Stimulated activated naive B cell treated with anti-CD40 and anti-IgM and Interleukin-4, amounts not matched to agents 10 μg/mL and 1 μg/mL and 100 μg/mL, for 72 hours (primary cell): ENCODE data around the gene USP24.
A peak's percentile ranks its signal among the peaks of the same experiment; 100 is the strongest.

Experiments
- ATAC-seq, 2 donors: fragments of 150-1000 bp; cut with Tn5 transposase; replicated peaks; 2 replicates each; pipeline ENCODE4 v1.10.0; 2021; ENCODE audit warnings: moderate library complexity in 1 of 2
- DNase-seq: peaks from one replicate; pipeline ENCODE4 v3.0.0; 2021
- H3K27ac Mint-ChIP-seq: one replicate; pipeline ENCODE4 v1.8.0; 2022; ENCODE audit warnings: mild to moderate bottlenecking, mixed read lengths
- H3K27me3 Mint-ChIP-seq, 2 donors: one replicate each; pipeline ENCODE4 v1.8.0; 2022; ENCODE audit warnings: mixed read lengths in 2 of 2
- H3K36me3 Mint-ChIP-seq, 2 donors: one replicate each; pipeline ENCODE4 v1.8.0; 2022; ENCODE audit warnings: mixed read lengths in 2 of 2, mild to moderate bottlenecking in 1 of 2
- H3K4me1 Mint-ChIP-seq, 2 donors: one replicate each; pipeline ENCODE4 v1.8.0; 2022; ENCODE audit warnings: mixed read lengths in 2 of 2, mild to moderate bottlenecking in 1 of 2
- H3K4me3 Mint-ChIP-seq, 2 donors: one replicate each; pipeline ENCODE4 v1.8.0; 2022; ENCODE audit warnings: mild to moderate bottlenecking in 2 of 2, mixed read lengths in 2 of 2, moderate library complexity in 1 of 2
- H3K9me3 Mint-ChIP-seq, 2 donors: one replicate each; pipeline ENCODE4 v1.8.0; 2022; ENCODE audit warnings: mixed read lengths in 2 of 2, mild to moderate bottlenecking in 1 of 2

Gene USP24

DNA sequence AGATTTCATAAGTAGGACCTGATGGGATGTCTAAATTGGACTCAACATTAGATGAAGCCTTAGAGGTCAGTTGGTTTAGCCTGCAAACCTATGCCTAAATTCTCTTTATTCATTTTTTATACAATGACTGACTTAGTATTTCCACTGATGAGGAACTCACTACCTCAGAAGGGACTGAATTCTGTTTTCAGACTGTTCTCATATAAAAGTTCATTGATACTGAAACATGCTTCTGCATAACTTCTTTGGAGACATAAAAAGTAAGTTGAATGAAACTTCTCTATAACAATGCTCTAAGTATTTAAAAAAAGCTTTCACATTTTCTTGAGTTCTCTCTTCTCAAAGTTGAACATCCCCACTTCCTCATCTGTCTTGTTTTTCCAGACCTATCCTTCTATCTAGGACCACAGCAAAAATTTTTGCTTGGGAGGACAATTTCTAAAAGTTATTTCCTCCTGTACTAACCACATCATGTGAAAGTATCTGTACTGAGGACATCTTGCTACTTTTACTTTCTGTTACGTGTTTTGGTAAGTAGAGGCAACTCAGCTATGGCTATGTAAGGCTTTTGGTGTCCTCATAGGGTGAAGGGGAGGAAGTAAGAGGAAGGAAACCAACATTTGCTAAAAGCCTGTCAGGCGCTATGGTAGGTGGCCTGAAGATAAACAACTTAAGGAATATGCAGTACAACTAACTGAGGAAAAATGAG, 64.1 kb downstream of the USP24 start:
- peak overlapping the region; percentile 25 to 60 for H3K4me3 Mint-ChIP-seq
- peaks cover 10 to 22% of the 10 kb centered on the region in 2 donors for H3K4me1 Mint-ChIP-seq
- no peaks in the 10 kb centered on the region for H3K9me3 Mint-ChIP-seq
- H3K27ac Mint-ChIP-seq: peak overlapping the region; percentile 87
- H3K27me3 Mint-ChIP-seq: no peaks in the 10 kb centered on the region
- ATAC-seq (peak; percentile 80 to 81), DNase-seq (no peak)
- H3K36me3 Mint-ChIP-seq: peaks cover 28 to 38% of the 10 kb centered on the region in 2 donors

DNA sequence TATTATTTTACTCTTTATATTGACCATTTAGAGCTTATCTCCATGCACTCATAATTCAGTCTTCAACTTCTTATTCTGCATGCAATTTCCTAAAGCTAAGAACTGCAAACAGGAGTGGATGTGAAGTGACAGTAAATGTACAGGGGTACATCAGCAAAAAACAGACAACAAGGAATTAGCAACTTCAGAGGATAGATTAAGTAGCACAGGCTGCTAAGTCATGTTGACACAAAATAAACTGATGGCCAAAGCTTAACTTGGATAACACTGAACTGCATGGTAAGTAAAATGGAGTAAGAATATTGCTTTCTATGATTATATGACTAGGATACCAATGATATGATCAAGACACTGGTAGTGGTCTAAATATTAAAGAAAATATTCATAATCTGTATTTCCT, 66.5 kb downstream of the USP24 start:
- H3K4me3 Mint-ChIP-seq: no peak overlapping the region
- ATAC-seq (no peak), DNase-seq (no peak)
- peaks cover 9 to 22% of the 10 kb centered on the region in 2 donors for H3K4me1 Mint-ChIP-seq
- no peak overlapping the region for H3K27ac Mint-ChIP-seq
- no peaks in the 10 kb centered on the region for H3K9me3 Mint-ChIP-seq
- peaks cover 19 to 32% of the 10 kb centered on the region in 2 donors for H3K36me3 Mint-ChIP-seq
- no peaks in the 10 kb centered on the region for H3K27me3 Mint-ChIP-seq

DNA sequence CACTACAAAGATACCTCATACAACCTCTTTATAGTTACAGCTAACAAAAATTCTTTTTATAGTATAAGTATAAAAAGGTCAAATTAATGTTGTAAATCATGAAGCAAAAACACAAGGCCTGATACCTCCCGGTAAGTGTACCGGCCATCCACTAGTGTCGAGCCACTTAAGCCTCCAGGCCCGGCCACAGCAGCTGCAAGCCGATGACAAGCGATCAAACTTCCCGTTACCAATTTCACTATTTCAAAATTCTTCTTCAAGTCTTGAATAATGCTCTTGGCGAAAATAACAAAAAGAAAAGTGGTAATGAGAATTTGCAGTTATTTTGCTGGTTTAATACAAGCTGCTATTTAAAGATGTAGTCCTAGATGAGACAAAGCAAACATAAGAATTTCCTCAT, 67.6 kb downstream of the USP24 start:
- DNase-seq (no peak), ATAC-seq (no peak)
- Mint-ChIP-seq H3K27ac (no peak overlapping the region), H3K36me3 (peaks cover 19 to 29% of the 10 kb centered on the region in 2 donors), H3K9me3 (no peaks in the 10 kb centered on the region), H3K4me1 (peaks cover 7 to 14% of the 10 kb centered on the region in 2 donors), H3K4me3 (no peak overlapping the region), H3K27me3 (no peaks in the 10 kb centered on the region)

DNA sequence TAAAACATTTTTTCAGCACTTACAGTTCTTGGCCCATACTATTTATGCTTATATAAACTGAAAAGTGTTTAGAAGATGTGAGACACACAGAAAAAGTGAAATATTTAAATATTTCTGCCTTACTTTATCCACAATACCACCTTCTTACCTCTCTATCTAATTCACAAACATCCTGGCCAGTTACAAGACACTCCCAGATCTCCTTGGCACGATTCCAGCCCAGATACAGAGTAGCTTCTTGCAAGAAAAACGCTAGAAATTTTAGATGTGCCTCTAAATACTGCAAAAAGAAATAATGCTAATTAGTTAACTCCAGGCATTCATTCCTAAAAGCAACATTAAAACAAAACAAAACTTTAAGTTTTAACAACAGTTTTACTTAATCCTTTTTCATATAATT, 68.4 kb downstream of the USP24 start:
- Mint-ChIP-seq H3K27ac (no peak overlapping the region), H3K36me3 (peaks cover 18 to 34% of the 10 kb centered on the region in 2 donors)
- no peak for DNase-seq

DNA sequence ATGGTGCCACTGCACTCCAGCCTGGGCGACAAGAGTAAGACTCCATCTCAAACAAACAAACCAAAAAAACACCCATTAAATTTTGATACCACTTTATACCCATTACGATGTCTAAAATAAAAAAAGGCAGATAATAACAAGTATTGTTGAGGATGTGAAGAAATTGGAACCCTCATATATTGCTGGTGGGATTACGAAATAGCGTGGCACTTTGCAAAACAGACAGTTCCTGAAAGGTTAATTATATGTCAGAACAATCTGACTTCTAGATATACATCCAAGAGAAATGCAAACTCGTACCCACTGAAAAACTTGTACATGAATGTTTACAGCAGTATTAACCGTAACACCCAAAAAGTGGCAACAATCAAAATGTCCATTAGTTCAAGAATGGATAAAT, 70.3 kb downstream of the USP24 start:
- no peaks in the 10 kb centered on the region for H3K9me3 Mint-ChIP-seq
- H3K27me3 Mint-ChIP-seq: no peaks in the 10 kb centered on the region
- ATAC-seq (no peak), DNase-seq (no peak)
- H3K27ac Mint-ChIP-seq: no peak overlapping the region
- H3K4me3 Mint-ChIP-seq: no peak overlapping the region
- H3K4me1 Mint-ChIP-seq: peaks cover 4 to 13% of the 10 kb centered on the region in 2 donors
- H3K36me3 Mint-ChIP-seq: peaks cover 11 to 27% of the 10 kb centered on the region in 2 donors

More for the DNA sequence above, 68.4 kb downstream of the USP24 start:
- Mint-ChIP-seq H3K4me1 (peaks cover 7 to 10% of the 10 kb centered on the region in 2 donors), H3K27me3 (no peaks in the 10 kb centered on the region), H3K4me3 (no peak overlapping the region), H3K9me3 (no peaks in the 10 kb centered on the region)
- ATAC-seq: no peak

DNA sequence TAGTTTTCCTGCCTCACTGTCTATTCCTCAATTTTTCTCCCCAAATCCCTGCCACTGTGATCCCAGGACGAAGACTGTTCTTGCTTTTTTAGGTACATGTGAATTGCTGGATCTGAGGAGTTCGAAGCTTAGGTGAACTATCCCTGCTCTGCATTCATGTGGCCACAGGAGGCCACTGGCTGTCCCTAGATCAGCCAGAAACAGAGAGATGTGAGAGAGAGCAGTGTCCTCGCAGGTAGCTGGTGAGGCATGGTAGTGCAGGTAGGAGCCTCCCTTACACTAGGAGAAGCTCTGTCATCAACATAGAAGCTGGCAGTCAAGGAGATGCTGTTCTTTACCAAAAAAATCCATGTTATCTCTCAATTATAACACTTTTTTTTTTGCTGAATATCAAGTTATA, 71.5 kb downstream of the USP24 start:
- Mint-ChIP-seq H3K27me3 (no peaks in the 10 kb centered on the region), H3K4me3 (no peak overlapping the region), H3K27ac (peak overlapping the region; percentile 79), H3K4me1 (peaks cover 4 to 13% of the 10 kb centered on the region in 2 donors), H3K9me3 (no peaks in the 10 kb centered on the region), H3K36me3 (peaks cover 11 to 26% of the 10 kb centered on the region in 2 donors)
- ATAC-seq: peak; percentile 73 to 80
- DNase-seq: no peak

DNA sequence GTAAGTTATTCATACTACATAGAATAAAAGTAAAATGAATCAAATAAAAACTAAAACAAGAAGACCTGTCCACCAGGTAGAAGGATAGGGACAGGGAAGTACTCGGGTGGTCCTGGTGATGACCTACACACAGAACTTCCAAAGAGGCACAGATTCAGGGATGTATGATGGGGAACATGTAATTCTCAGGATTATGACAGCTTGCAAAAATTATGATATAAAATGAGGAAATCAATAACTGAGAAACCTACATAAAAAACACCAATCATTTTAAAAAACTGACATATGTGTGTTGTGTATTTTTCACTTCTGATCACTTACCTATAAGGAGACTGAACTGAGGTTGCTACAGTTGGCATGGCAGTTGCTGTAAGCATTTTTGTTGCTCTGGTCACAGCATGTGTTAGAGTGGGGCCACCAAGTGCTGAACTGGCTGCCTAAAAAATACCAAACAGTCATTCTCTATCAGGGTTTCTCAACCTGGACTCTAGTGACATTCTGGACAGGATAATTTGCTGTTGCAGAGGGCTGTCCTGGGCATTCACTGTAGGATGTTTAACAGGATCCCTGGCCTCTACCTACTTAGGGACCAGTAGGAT, 73.8 kb downstream of the USP24 start:
- Mint-ChIP-seq H3K36me3 (peaks cover 8 to 24% of the 10 kb centered on the region in 2 donors), H3K27ac (no peak overlapping the region), H3K27me3 (no peaks in the 10 kb centered on the region), H3K4me3 (no peak overlapping the region), H3K4me1 (peaks cover 4 to 13% of the 10 kb centered on the region in 2 donors), H3K9me3 (no peaks in the 10 kb centered on the region)
- no peak for DNase-seq
- ATAC-seq: no peak

DNA sequence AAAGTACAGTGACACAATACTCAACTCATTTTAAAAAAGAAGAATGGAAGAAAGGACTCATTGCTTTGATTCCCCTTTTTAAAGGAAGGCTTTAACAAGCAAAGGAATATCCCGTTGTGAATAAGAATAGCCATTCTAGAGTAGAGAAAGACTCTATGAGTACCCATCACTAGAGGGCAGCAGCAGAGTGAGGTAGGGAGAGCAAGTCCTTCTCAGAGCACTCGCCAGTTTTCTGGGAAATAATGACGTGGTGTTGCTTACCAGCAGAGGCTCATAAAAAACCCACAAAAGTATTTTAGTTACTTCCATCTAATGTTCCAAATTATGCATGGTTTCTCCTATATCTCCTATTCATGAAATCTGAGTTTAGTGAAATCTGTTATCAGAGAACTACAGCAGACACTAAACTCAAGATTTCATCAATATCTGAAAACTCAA, 74.6 kb downstream of the USP24 start:
- peak; percentile 94 to 96 for ATAC-seq
- H3K4me1 Mint-ChIP-seq: peaks cover 4 to 13% of the 10 kb centered on the region in 2 donors
- no peaks in the 10 kb centered on the region for H3K27me3 Mint-ChIP-seq
- DNase-seq: peak; percentile 29
- H3K9me3 Mint-ChIP-seq: no peaks in the 10 kb centered on the region
- no peak overlapping the region for H3K4me3 Mint-ChIP-seq
- peak overlapping the region; percentile 51 for H3K27ac Mint-ChIP-seq
- peaks cover 6 to 21% of the 10 kb centered on the region in 2 donors for H3K36me3 Mint-ChIP-seq

DNA sequence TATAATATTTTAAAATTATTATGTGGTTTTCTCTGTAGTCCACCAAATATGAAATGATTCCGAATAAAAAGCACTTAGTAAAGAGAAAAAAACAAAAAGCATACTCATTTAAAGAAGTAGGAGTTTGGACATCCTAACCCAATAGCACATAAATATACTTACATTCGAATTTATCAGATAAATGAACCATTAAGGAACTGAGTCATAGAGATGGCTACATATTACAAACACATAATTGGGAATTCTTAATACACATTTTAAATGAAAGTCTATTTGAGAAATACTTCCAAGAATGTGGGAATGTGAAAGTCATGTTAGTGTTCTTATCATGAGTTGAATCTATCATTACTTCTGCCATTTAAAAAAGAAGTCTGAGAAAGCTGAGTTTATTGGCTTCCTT, 75.0 kb downstream of the USP24 start:
- Mint-ChIP-seq H3K4me1 (peaks cover 4 to 13% of the 10 kb centered on the region in 2 donors), H3K36me3 (peaks cover 5 to 20% of the 10 kb centered on the region in 2 donors), H3K27me3 (no peaks in the 10 kb centered on the region), H3K27ac (no peak overlapping the region), H3K4me3 (no peak overlapping the region), H3K9me3 (no peaks in the 10 kb centered on the region)
- no peak for DNase-seq
- ATAC-seq: no peak

DNA sequence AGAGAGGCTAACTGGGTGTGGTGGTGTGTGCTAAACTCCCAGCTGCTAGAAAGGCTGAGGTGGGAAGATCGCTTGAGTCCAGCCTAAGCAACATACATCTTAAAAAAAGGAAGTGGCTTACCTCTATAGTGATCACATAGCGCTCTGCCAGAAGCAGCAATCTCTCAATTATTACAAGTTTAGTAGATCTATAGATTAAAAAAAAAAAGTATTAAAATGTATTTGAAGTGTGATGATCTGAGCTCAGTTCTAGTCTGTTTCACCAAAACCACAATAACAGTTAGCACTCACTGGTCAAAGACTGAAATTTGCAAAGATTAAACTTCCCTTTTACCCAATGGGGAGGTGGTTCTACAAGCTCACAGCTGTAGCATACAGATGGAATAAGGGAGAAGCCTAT, 76.3 kb downstream of the USP24 start:
- ATAC-seq (no peak), DNase-seq (no peak)
- H3K27ac Mint-ChIP-seq: no peak overlapping the region
- no peaks in the 10 kb centered on the region for H3K27me3 Mint-ChIP-seq
- no peaks in the 10 kb centered on the region for H3K9me3 Mint-ChIP-seq
- peaks cover 4 to 13% of the 10 kb centered on the region in 2 donors for H3K4me1 Mint-ChIP-seq
- no peak overlapping the region for H3K4me3 Mint-ChIP-seq
- peaks cover 5 to 23% of the 10 kb centered on the region in 2 donors for H3K36me3 Mint-ChIP-seq

DNA sequence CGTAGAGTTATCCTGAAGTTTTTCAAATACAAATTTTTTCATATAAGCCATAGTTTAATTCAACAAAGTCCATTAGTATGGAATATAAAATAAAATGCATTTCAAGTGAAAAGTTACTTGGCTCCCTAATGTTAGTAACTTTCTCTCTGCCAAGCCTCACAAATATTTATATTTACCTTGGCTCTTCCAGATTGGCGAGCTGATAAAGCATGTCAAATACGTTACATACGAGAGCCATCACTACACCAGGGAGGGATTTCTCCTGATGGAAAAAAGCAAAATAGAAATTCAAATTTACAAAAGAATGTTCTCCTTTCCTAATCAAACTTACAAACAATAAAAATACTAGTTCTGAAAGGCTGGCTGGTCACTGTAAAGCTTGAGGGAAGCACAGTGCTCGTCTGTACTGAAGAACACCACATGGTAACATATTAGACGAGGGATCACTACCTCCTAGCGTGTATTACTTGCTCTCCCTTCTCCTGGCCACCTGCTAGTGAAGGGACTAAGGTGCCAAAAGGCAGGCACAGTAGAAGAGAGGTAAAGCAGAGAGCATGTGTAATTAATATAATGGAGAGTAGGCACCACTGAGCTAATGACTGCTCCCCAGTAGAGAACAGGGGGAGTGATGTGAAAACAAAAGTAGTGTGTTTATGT, 80.9 kb downstream of the USP24 start:
- H3K27me3 Mint-ChIP-seq: no peaks in the 10 kb centered on the region
- H3K27ac Mint-ChIP-seq: peak overlapping the region; percentile 20
- H3K4me3 Mint-ChIP-seq: no peak overlapping the region
- H3K4me1 Mint-ChIP-seq: peaks cover 2 to 8% of the 10 kb centered on the region in 2 donors
- H3K36me3 Mint-ChIP-seq: peaks cover 14 to 28% of the 10 kb centered on the region in 2 donors
- ATAC-seq (no peak), DNase-seq (no peak)
- no peaks in the 10 kb centered on the region for H3K9me3 Mint-ChIP-seq

DNA sequence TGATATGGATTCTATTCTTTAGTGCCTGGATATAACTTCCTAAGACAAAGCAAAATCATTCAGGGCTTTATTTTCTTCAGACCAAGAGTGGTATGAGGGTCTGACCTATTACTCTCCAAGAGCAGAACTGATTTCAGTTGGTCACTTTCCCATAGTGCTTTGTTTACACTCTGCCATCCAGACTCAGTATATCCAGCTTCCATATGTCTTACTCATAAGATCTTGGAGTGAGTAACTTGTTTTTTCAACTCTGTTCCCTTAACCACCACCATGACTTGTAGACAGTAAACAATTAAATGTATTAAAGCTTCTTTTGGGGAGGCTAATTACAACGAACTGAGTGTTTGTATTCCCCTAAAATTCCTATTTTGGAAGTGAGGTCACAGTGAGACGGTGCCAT, 83.4 kb downstream of the USP24 start:
- DNase-seq (no peak), ATAC-seq (no peak)
- Mint-ChIP-seq H3K4me1 (peaks cover 11 to 22% of the 10 kb centered on the region in 2 donors), H3K4me3 (no peak overlapping the region), H3K27me3 (no peaks in the 10 kb centered on the region), H3K9me3 (no peaks in the 10 kb centered on the region), H3K27ac (no peak overlapping the region), H3K36me3 (peaks cover 24 to 40% of the 10 kb centered on the region in 2 donors)

DNA sequence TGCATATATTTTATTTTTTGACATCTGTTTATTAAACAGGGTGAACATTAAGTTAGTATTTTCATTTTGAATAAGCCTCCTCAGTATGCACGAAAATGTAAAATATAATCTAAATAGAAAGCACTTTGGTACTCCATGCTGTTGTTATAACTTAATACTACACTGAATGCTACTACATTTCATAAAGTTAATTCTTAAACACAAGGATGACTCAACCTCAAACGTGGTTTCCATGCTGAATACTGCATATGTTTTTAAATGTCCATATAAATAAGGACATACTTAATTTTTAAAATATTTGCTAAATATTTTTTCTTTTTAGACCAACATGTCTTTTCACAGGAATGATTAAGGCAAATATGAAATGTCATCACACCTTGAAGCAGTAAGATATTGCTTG, 83.9 kb downstream of the USP24 start:
- Mint-ChIP-seq H3K4me1 (peaks cover 11 to 22% of the 10 kb centered on the region in 2 donors), H3K36me3 (peaks cover 30 to 46% of the 10 kb centered on the region in 2 donors), H3K9me3 (no peaks in the 10 kb centered on the region), H3K27me3 (no peaks in the 10 kb centered on the region), H3K4me3 (no peak overlapping the region), H3K27ac (no peak overlapping the region)
- DNase-seq (no peak), ATAC-seq (no peak)

DNA sequence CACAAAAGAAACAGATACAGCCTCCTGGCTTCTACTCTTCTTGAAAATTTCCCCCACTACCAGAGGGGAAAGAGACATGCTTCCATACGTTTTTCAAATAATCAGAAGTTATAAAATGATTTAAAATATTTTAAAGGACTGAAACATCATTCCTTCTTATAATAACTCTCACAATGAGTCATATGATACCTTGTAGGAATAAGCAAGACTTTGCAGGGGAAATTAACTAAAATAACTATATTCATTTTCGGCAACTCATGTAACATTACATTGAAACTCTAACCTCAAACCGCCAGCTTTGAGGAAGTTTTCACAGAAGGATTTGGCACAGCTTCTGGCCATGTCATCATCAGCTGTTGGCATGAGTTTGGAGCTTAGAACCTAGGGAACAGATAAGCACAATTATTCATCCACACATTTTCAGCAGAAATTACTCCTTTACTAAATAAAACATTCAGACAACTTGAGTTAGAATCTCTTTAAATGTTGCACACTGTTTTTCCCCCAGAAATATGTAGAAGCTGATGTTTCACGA, 85.9 kb downstream of the USP24 start:
- Mint-ChIP-seq H3K27ac (peak overlapping the region; percentile 15), H3K36me3 (peaks cover 40 to 49% of the 10 kb centered on the region in 2 donors), H3K4me1 (peaks cover 11 to 22% of the 10 kb centered on the region in 2 donors), H3K4me3 (no peak overlapping the region), H3K27me3 (no peaks in the 10 kb centered on the region), H3K9me3 (no peaks in the 10 kb centered on the region)
- ATAC-seq (peak in 1 of 2 donors; percentile 11), DNase-seq (no peak)
